ENCODE data around the gene LPCAT3.

GRCh38 chr12:7032990-7033389 is 14.7 kb upstream of the LPCAT3 start:
- TF ChIP-seq, protein P1, sequence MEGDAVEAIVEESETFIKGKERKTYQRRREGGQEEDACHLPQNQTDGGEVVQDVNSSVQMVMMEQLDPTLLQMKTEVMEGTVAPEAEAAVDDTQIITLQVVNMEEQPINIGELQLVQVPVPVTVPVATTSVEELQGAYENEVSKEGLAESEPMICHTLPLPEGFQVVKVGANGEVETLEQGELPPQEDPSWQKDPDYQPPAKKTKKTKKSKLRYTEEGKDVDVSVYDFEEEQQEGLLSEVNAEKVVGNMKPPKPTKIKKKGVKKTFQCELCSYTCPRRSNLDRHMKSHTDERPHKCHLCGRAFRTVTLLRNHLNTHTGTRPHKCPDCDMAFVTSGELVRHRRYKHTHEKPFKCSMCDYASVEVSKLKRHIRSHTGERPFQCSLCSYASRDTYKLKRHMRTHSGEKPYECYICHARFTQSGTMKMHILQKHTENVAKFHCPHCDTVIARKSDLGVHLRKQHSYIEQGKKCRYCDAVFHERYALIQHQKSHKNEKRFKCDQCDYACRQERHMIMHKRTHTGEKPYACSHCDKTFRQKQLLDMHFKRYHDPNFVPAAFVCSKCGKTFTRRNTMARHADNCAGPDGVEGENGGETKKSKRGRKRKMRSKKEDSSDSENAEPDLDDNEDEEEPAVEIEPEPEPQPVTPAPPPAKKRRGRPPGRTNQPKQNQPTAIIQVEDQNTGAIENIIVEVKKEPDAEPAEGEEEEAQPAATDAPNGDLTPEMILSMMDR (IDR thresholded peaks at IDR 0.05): no peak
- no peak for TF ChIP-seq SIN3A (IDR thresholded peaks at IDR 0.05; ENCODE audit: borderline replicate concordance, insufficient read depth, low read depth, low read length)
- TF ChIP-seq, protein P2, sequence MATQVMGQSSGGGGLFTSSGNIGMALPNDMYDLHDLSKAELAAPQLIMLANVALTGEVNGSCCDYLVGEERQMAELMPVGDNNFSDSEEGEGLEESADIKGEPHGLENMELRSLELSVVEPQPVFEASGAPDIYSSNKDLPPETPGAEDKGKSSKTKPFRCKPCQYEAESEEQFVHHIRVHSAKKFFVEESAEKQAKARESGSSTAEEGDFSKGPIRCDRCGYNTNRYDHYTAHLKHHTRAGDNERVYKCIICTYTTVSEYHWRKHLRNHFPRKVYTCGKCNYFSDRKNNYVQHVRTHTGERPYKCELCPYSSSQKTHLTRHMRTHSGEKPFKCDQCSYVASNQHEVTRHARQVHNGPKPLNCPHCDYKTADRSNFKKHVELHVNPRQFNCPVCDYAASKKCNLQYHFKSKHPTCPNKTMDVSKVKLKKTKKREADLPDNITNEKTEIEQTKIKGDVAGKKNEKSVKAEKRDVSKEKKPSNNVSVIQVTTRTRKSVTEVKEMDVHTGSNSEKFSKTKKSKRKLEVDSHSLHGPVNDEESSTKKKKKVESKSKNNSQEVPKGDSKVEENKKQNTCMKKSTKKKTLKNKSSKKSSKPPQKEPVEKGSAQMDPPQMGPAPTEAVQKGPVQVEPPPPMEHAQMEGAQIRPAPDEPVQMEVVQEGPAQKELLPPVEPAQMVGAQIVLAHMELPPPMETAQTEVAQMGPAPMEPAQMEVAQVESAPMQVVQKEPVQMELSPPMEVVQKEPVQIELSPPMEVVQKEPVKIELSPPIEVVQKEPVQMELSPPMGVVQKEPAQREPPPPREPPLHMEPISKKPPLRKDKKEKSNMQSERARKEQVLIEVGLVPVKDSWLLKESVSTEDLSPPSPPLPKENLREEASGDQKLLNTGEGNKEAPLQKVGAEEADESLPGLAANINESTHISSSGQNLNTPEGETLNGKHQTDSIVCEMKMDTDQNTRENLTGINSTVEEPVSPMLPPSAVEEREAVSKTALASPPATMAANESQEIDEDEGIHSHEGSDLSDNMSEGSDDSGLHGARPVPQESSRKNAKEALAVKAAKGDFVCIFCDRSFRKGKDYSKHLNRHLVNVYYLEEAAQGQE (IDR thresholded peaks at IDR 0.05; ENCODE audit: insufficient read depth in 1 of 2, low read depth in 2 of 2, low read length in 1 of 2): no peak
- no peak for TF ChIP-seq POLR2AphosphoS5 (IDR thresholded peaks at IDR 0.05; ENCODE audit: low read depth, low read length)
- no peak for TF ChIP-seq TCF7L2 (IDR thresholded peaks at IDR 0.05; ENCODE audit: low read depth, low read length)

Measured in Panc1 (cell line).